Thyroid gland (tissue), 4 donors: ENCODE results near the gene LILRA1. TPM values are rescaled to one million over a fixed set of nuclear protein-coding genes. Genes with fewer than 3 reads are reported as not detected.

Experiments used
- DNase-seq, 2 donors: peaks; one replicate each; pipeline ENCODE4 v3.0.0-alpha.2; 2019
- H3K27ac ChIP-seq, 3 donors: fragments of 200-600 bp; sonication (generic); 1 replicate in 2 of 3; 2 replicates in 1 of 3; pipeline ENCODE4 v1.5.1; 2016 to 2019; ENCODE audit warnings: mild to moderate bottlenecking in 1 of 3, moderate library complexity in 1 of 3
- H3K27me3 ChIP-seq: fragments of 200-600 bp; sonication (generic); one replicate; pipeline ENCODE4 v1.5.1; 2019
- H3K36me3 ChIP-seq, 2 donors: fragments of 200-600 bp; sonication (generic); one replicate each; pipeline ENCODE4 v1.5.1; 2016 to 2019
- H3K4me1 ChIP-seq, 2 donors: fragments of 200-600 bp; sonication (generic); one replicate each; pipeline ENCODE4 v1.5.1; 2017 to 2019
- H3K4me3 ChIP-seq, 3 donors: fragments of 200-600 bp; sonication (generic); replicated peaks in 1 of 3; 1 replicate in 2 of 3; 2 replicates in 1 of 3; pipeline ENCODE4 v1.5.1; 2016; ENCODE audit warnings: mild to moderate bottlenecking in 1 of 3
- H3K9me3 ChIP-seq: fragments of 200-600 bp; sonication (generic); one replicate; pipeline ENCODE4 v1.5.1; 2017
- CTCF ChIP-seq, 6 experiments: fragments of 200-600 bp in 3 of 6; fragments of 450-650 bp in 3 of 6; sonication (generic) in 3 of 6; IDR thresholded peaks; one replicate each; pipeline ENCODE4 v1.5.1; 2016 to 2019; ENCODE audit warnings: antibody characterized with exemption in 6 of 6, mild to moderate bottlenecking in 2 of 6, inconsistent platforms in 1 of 6, moderate library complexity in 1 of 6
- POLR2A ChIP-seq, 2 donors: fragments of 450-650 bp; IDR thresholded peaks; one replicate each; pipeline ENCODE4 v1.6.1; 2017; ENCODE audit warnings: antibody characterized with exemption in 2 of 2, mild to moderate bottlenecking in 2 of 2, moderate library complexity in 1 of 2
- WGBS, 2 donors: methylation state at CpG; one replicate each; pipeline ENCODE4 v1.1.5; 2017; 5-methylcytosine and 5-hydroxymethylcytosine counted together
- intact Hi-C: fragments of 100-400 bp; cut with DNase I; formaldehyde crosslinking; loops from one replicate; pipeline ENCODE4 v1.15.1; 2023
- microRNA-seq: library from miRNA; unstranded; fragments of <30 nt; microRNA quantifications from one replicate; pipeline ENCODE4, GENCODE V29; 2016
- small RNA-seq: library from RNA; depleted of rRNA; stranded (forward); fragments of <200 nt; gene quantifications from one replicate; pipeline ENCODE3, GENCODE V24; 2016
- total RNA-seq, 4 donors: library from RNA; depleted of rRNA; stranded (reverse); fragments of >200 nt; gene quantifications; one replicate each; pipeline ENCODE4 v1.2.3, GENCODE V29; 2016

Gene LILRA1
- total RNA-seq, 4 donors from 2014 or later, result 0.54 TPM; not detected in 3

- peak in 1 of 2 donors; percentile 6 for DNase-seq
- no peak for TF ChIP-seq POLR2A (IDR thresholded peaks at IDR 0.05)
- TF ChIP-seq CTCF (IDR thresholded peaks at IDR 0.05), result no peak
Observed at GRCh38 chr19:54644056-54644455, 50.6 kb downstream of the LILRA1 start.

GRCh38 chr19:54646331-54646841, 53.0 kb downstream of the LILRA1 start:
- 88 to 91% methylated on average over 19 of the region's 19 CpGs for WGBS, 2 donors

More at GRCh38 chr19:54644056-54644455, 50.6 kb downstream of the LILRA1 start:
- WGBS, 2 donors, result 78 to 80% methylated on average over 5 of the region's 5 CpGs
- H3K36me3 ChIP-seq, result no peaks in the 10 kb centered on the region
- H3K27me3 ChIP-seq, result no peaks in the 10 kb centered on the region
- H3K4me1 ChIP-seq, result no peaks in the 10 kb centered on the region
- H3K27ac ChIP-seq, result no peak overlapping the region
- no peak overlapping the region for H3K4me3 ChIP-seq
- intact Hi-C loops, result no loop called here
- no peaks in the 10 kb centered on the region for H3K9me3 ChIP-seq

GRCh38 chr19:54648129-54648528, 54.7 kb downstream of the LILRA1 start:
- intact Hi-C loops, result no loop called here
- Histone ChIP-seq H3K4me1 (no peaks in the 10 kb centered on the region), H3K4me3 (no peak overlapping the region), H3K27me3 (no peaks in the 10 kb centered on the region), H3K27ac (no peak overlapping the region), H3K9me3 (no peaks in the 10 kb centered on the region), H3K36me3 (no peaks in the 10 kb centered on the region)
- TF ChIP-seq POLR2A (IDR thresholded peaks at IDR 0.05) (no peak), CTCF (IDR thresholded peaks at IDR 0.05) (no peak)
- WGBS, 2 donors, result 47 to 54% methylated on average over 4 of the region's 4 CpGs
- no peak for DNase-seq

More at GRCh38 chr19:54646331-54646841, 53.0 kb downstream of the LILRA1 start:
- H3K36me3 ChIP-seq, result no peaks in the 10 kb centered on the region
- H3K4me1 ChIP-seq, result no peaks in the 10 kb centered on the region
- H3K27ac ChIP-seq, result no peak overlapping the region
- DNase-seq, result no peak
- intact Hi-C loops, result no loop called here
- no peaks in the 10 kb centered on the region for H3K27me3 ChIP-seq
- no peak for TF ChIP-seq POLR2A (IDR thresholded peaks at IDR 0.05)
- no peak for TF ChIP-seq CTCF (IDR thresholded peaks at IDR 0.05)
- no peaks in the 10 kb centered on the region for H3K9me3 ChIP-seq
- H3K4me3 ChIP-seq, result no peak overlapping the region

GRCh38 chr19:54650108-54650655, 56.8 kb downstream of the LILRA1 start:
- TF ChIP-seq POLR2A (IDR thresholded peaks at IDR 0.05), result no peak
- TF ChIP-seq CTCF (IDR thresholded peaks at IDR 0.05), result no peak
- H3K4me3 ChIP-seq, result no peak overlapping the region
- intact Hi-C loops, result no loop called here

More at GRCh38 chr19:54650108-54650655, 56.8 kb downstream of the LILRA1 start:
- H3K9me3 ChIP-seq, result no peaks in the 10 kb centered on the region
- H3K27me3 ChIP-seq, result no peaks in the 10 kb centered on the region
- H3K36me3 ChIP-seq, result no peaks in the 10 kb centered on the region
- H3K4me1 ChIP-seq, result no peaks in the 10 kb centered on the region
- no peak overlapping the region for H3K27ac ChIP-seq
- WGBS, 2 donors, result 79 to 85% methylated on average over 6 of the region's 6 CpGs
- no peak for DNase-seq

Small RNA genes within 50 kb of the gene (microRNA-seq; reads per million reads assigned to microRNA genes)
- not detected for gene MIR8061

Small RNA genes within 50 kb of the gene (small RNA-seq; reads per million reads assigned to genes)
- gene AC245036.2 (not detected), gene AC245036.3 (not detected), gene MIR8061 (not detected)

Other genes with a start within 250 kb of the LILRA1 start
- gene LAIR1, start 228.7 kb upstream of the LILRA1 start, total RNA-seq, result 10 to 100 TPM in 2 of 4 donors, 1 to 10 TPM in 2; 3.1 to 14.5 (median 8.7) TPM
- gene TTYH1, start 178.2 kb upstream of the LILRA1 start, total RNA-seq, result under 1 TPM in 2 of 4 donors, not detected in 2; 0.45 to 0.94 TPM
- 100 to 1,000 TPM; 124 to 219 (median 157) TPM for gene LENG8, start 144.4 kb upstream of the LILRA1 start, total RNA-seq
- 1 to 10 TPM; 1.3 to 4.6 (median 3.2) TPM for gene LENG9, start 129.9 kb upstream of the LILRA1 start, total RNA-seq
- 10 to 100 TPM in 2 of 4 donors, 1 to 10 TPM in 2; 1.8 to 18.7 (median 12.1) TPM for gene CDC42EP5, start 120.3 kb upstream of the LILRA1 start, total RNA-seq
- not detected for gene LAIR2, start 90.8 kb upstream of the LILRA1 start, total RNA-seq
- 1 to 10 TPM in 2 of 4 donors, under 1 TPM in 2; 0.24 to 1.4 (median 0.83) TPM for gene LILRA2, start 19.8 kb upstream of the LILRA1 start, total RNA-seq
- 1 to 10 TPM in 1 of 4 donors, under 1 TPM in 3; 0.13 to 1.5 (median 0.44) TPM for gene LILRB1, start 36.9 kb downstream of the LILRA1 start, total RNA-seq
- 1 to 10 TPM; 2.7 to 6.2 (median 3.7) TPM for gene LILRB4, start 69.4 kb downstream of the LILRA1 start, total RNA-seq
- not detected for gene KIR3DL3, start 130.8 kb downstream of the LILRA1 start, total RNA-seq
- gene KIR2DL3, start 144.9 kb downstream of the LILRA1 start, total RNA-seq, result not detected
- not detected for gene KIR2DL1, start 176.2 kb downstream of the LILRA1 start, total RNA-seq
- not detected for gene KIR2DL4, start 210.0 kb downstream of the LILRA1 start, total RNA-seq
- gene KIR3DL1, start 222.8 kb downstream of the LILRA1 start, total RNA-seq, result not detected
- not detected for gene KIR2DS4, start 239.0 kb downstream of the LILRA1 start, total RNA-seq